ENCODE data around the gene CD59. TPM values are rescaled to one million over a fixed set of nuclear protein-coding genes. Genes with fewer than 3 reads are reported as not detected.

CD59 gene
- total RNA-seq, 4 donors from 2014 or later: 190 to 448 (median 302) TPM

DNA sequence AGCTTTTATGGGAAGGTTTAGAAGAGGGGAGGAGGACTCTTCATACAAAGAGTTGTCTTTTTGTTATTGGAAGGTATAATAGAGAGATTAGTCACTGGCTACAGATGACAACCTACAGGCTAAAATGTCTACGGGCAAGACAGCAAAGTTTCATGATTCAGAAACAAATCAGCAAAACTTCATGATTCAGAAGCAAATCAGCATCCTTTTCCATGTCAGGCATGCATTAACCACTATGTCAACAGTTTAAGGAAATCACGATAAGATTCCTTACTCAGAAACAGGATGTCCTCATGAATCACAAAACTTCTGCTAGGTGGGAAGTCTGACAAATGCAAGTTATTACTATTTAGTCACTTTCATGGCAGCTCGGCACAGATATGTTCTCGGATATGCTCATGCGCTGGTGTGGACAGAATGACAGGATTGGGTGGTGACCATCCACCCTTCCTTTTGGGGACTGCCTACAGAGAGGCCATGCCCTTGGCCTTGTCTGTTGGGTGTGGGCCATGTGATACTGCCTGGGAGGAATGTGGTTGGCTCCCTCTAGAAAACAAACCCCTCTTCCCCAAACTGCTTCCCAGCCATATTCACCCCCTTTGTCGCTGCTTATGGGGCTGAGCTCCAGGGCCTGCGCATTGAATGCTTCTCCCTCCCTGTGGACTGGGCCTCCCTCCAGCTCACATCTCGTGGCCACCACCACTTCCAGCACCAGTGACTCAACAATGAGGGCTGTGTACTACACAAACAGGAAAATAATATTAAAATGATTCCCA lies 45.7 kb downstream of the CD59 start:
- no peaks in the 10 kb centered on the region for H3K27me3 ChIP-seq
- peak; percentile 52 to 57 for DNase-seq (ENCODE audit: low spot score in 2 of 2)
- WGBS, 2 donors: 23 to 29% methylated on average over 8 of the region's 8 CpGs
- H3K4me1 ChIP-seq: peaks cover 0 to 66% (median 42%) of the 10 kb centered on the region in 4 donors
- H3K36me3 ChIP-seq: no peaks in the 10 kb centered on the region
- TF ChIP-seq POLR2A (IDR thresholded peaks at IDR 0.05) (no peak), EP300 (IDR thresholded peaks at IDR 0.05) (peak in 1 of 2 donors; percentile 85)
- TF ChIP-seq, protein P1, sequence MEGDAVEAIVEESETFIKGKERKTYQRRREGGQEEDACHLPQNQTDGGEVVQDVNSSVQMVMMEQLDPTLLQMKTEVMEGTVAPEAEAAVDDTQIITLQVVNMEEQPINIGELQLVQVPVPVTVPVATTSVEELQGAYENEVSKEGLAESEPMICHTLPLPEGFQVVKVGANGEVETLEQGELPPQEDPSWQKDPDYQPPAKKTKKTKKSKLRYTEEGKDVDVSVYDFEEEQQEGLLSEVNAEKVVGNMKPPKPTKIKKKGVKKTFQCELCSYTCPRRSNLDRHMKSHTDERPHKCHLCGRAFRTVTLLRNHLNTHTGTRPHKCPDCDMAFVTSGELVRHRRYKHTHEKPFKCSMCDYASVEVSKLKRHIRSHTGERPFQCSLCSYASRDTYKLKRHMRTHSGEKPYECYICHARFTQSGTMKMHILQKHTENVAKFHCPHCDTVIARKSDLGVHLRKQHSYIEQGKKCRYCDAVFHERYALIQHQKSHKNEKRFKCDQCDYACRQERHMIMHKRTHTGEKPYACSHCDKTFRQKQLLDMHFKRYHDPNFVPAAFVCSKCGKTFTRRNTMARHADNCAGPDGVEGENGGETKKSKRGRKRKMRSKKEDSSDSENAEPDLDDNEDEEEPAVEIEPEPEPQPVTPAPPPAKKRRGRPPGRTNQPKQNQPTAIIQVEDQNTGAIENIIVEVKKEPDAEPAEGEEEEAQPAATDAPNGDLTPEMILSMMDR (IDR thresholded peaks at IDR 0.05): no peak
- H3K4me3 ChIP-seq: no peak overlapping the region
- H3K27ac ChIP-seq: peak overlapping the region; percentile 70 to 96 (median 86)
- H3K9me3 ChIP-seq: peaks cover 0 to 4% (median 0%) of the 10 kb centered on the region in 4 donors

DNA sequence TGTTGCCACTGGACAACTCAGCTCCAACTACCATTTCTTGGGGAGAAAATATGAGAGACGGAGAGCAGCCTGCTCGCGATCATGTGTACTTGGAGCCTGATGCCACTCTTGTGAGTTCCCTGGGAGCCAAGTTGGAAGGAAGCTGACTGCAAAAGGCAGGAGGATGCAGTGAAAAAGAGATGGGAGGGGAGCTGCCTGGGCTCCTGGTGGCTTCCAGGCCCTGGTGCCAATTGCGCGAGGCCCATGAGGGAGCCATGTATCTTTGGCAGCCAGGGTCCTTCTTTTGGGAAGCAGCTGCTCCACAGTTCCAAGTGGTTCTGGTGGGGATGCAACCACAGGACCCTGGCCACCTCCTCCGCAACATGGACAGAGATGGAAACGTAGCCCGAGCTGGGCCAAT lies 46.7 kb downstream of the CD59 start:
- TF ChIP-seq, protein P1 (IDR thresholded peaks at IDR 0.05): no peak
- TF ChIP-seq EP300 (IDR thresholded peaks at IDR 0.05) (no peak), POLR2A (IDR thresholded peaks at IDR 0.05) (no peak)
- WGBS, 2 donors: 96% methylated on average over 8 of the region's 8 CpGs
- Histone ChIP-seq H3K9me3 (peaks cover 0 to 4% (median 0%) of the 10 kb centered on the region in 4 donors), H3K36me3 (no peaks in the 10 kb centered on the region), H3K4me1 (peaks cover 0 to 56% (median 32%) of the 10 kb centered on the region in 4 donors), H3K4me3 (no peak overlapping the region), H3K27ac (peak overlapping the region; percentile 70 to 96 (median 86)), H3K27me3 (no peaks in the 10 kb centered on the region)
- DNase-seq (ENCODE audit: low spot score in 2 of 2): no peak

DNA sequence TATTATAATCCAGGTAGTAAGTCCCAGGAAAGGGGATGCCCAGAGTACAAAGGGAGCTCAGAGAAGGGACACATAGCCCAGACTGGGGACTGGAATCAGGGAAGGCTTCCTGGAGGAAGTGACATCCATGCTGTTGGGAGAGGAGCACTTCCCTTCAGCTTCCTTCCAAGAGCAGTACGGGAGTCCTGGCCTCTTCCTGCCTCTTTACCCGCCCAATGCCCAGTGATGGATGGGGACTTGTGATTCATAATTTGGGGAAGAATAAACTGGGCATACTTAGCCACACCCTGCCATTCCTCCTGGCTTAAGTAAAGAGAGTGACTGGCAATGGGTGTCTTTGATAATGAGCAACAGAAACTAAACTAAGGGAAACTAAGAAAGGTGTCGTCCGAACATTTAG lies 47.1 kb downstream of the CD59 start:
- TF ChIP-seq EP300 (IDR thresholded peaks at IDR 0.05) (no peak), POLR2A (IDR thresholded peaks at IDR 0.05) (no peak)
- TF ChIP-seq, protein P1 (IDR thresholded peaks at IDR 0.05): no peak
- Histone ChIP-seq H3K9me3 (peaks cover 0 to 4% (median 0%) of the 10 kb centered on the region in 4 donors), H3K4me3 (no peak overlapping the region), H3K27ac (peak overlapping the region in 2 of 4 donors; percentile 94 to 96), H3K27me3 (no peaks in the 10 kb centered on the region), H3K4me1 (peaks cover 0 to 52% (median 30%) of the 10 kb centered on the region in 4 donors), H3K36me3 (no peaks in the 10 kb centered on the region)
- WGBS, 2 donors: 83 to 91% methylated on average over 4 of the region's 4 CpGs
- no peak for DNase-seq (ENCODE audit: low spot score in 2 of 2)

DNA sequence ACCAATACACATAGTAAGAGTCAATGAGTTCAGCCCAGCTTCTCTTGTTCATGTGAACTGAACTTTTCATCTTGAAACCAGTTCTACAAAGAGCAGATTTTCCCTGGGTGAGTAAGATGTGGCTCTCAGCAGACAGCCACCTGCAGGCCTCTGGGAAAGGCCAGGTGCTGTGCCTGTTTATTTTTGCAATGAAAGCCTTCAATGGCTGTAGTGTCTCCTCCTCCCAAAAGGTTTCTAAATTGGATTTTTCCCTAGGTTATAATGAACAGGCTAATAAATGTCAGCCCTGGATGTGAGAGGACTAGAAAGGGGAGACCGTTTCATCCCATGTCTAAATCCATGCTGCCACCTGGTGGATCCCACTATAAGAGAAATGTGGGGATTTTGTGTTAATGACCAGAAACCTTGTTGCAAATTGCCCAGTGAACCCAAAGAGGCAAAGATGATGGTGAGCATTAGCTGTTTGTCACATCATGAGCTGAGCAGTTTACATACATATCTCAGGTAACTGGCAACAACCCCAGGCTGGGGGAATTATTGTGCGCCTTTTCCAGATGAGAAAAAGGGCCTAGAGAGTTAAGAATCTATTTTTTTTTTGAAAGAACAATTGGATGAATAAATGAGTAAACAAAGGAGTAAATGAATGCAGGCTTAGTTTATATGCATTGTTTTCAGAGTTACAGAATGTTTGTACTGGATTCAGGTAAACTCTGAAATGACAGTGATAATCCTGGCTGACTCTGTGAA lies 48.3 kb downstream of the CD59 start:
- Histone ChIP-seq H3K4me1 (peaks cover 0 to 41% (median 22%) of the 10 kb centered on the region in 4 donors), H3K4me3 (no peak overlapping the region), H3K27me3 (no peaks in the 10 kb centered on the region), H3K9me3 (peaks cover 0 to 4% (median 0%) of the 10 kb centered on the region in 4 donors), H3K36me3 (no peaks in the 10 kb centered on the region), H3K27ac (peak overlapping the region in 2 of 4 donors; percentile 38 to 94)
- peak in 1 of 2 donors; percentile 82 for DNase-seq (ENCODE audit: low spot score in 2 of 2)
- no peak for TF ChIP-seq EP300 (IDR thresholded peaks at IDR 0.05)
- TF ChIP-seq POLR2A (IDR thresholded peaks at IDR 0.05): no peak
- TF ChIP-seq, protein P1 (IDR thresholded peaks at IDR 0.05): peak; percentile 43 to 80 (median 60)
- WGBS, 2 donors: 45 to 48% methylated on average over 2 of the region's 2 CpGs

Data from tibial nerve (tissue), 4 donors.